Activated CD8-positive, alpha-beta memory T cell treated with anti-CD3 and anti-CD28 coated beads for 48 hours (primary cell): ENCODE results near the gene ZNF80.

Experiments used
- DNase-seq, 3 experiments: peaks; one replicate each; pipeline ENCODE4 v3.0.0-alpha.2; 2020; ENCODE audit warnings: low read depth in 2 of 3, low spot score in 2 of 3

The ZNF80 gene

DNA sequence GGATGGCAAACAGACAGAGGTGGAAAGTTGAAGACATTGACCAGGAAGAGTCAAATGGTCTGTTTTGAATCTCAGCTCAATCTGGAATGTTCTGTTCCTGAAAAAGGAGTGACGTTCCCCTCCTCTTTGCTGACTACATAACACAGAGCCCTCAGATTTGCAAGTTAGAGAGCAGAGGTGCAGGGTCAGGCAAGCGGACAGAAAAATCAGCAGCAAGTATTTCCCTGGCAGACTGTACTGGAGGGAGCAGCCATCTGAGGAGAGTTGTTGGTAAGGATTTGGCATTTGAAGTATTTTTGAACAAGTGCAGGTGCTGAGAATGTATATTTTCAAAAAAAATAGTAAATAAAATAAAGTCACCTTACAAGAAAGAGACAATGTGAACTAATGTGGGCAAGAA is 17.6 kb downstream of the ZNF80 start:
- no peak for DNase-seq

DNA sequence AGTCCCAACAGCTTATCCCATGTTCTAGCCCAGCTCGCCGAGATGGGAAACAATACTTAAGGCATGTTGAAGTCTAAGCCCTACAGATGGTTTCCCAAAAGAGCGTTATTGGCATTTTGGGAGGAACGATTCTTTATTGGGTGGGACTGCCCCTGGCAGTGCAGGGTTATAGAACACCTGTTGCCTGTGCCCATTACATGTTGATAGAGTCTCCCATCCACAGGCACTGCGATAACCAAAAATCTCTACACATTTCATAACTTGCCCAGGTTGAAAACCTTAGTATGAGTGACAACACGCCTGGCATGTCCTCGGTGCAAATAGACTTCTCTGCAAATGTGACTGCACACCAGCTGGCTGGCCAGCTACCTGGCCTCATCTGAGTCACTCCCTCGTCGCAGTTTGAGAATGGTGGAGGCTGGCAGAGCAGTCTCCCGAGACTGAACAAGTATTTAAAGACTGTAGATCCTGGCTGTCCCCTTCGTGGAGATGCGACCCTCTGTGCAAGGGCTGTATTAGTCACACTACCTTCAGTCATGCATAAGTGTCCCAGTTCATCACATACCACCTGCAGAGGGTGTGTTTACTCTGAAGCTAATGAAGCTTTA is 18.7 kb downstream of the ZNF80 start:
- no peak for DNase-seq

DNA sequence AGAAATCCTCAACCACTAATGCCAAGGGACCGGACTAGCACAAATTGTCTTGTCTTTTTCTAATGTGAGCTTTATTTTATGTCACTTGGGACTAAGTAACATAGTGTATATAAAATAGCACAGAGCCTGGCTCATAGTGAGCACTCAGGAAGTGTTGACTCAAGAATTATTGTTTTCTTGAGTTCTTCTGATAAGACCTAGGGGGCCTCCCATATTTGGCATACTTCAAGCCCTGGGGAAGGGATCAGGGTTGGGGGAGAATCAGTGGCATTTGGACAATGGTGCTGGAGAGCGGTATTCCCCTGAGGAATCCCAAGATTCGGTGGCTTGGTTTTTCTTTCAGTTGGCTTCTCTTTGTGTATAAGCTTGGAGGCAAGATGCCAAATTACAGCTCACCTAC is 19.4 kb downstream of the ZNF80 start:
- no peak for DNase-seq

DNA sequence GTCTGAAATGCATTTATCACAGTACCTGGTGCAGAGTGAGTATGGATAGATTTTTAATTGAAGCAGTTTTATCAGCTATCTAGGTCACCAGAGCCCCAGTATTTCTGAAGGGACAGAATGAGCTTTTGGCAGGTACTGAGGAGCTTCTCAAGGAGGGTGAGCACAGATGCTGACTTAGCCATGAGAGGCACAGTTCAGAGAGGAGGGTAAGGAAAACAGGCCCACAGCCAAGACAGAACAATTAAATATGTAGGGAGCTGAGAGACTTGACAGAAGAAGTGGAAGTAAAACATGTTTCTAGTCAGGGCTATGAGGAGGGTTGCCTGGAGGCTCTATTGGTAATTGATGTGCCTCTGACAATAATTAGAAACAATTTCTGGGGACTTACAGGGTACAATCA is 20.1 kb downstream of the ZNF80 start:
- no peak for DNase-seq

DNA sequence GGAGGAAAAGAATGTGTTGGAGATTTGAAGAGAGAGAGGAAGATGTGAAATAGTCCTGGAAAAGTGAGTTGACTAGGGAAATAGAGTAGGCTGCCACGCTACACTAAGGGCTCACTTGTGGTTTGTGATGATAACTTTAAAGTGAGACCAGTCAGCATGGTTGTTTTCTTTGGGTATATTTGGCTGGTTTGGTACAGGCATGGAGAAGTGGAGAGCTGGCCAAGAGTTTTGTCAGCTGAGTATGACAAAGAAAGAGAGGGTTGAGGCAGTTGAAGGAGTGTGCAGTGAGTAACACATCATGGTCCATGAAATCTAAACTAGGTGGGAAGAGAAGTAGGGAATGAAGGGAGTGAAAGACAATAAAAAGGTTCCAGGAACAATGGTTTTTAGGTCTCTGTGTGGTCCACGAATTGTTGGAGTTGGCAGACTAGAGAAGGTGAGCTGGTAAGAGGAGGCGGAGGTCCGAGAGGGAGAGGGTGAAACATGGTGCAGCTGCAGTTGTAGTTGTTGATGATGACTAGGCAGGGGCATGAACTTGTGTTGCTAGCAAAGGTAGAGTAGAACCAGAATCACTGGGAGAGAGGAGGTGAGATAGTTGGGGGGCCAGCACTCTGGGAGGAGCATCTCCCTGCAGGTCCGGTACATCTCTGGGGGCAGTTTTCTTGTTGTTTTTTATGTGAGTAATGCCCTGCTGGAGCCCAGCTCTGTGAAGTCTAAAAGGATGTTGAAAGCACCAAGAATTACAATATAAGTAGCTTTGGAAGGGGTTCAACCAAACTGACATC is 21.0 kb downstream of the ZNF80 start:
- no peak for DNase-seq

DNA sequence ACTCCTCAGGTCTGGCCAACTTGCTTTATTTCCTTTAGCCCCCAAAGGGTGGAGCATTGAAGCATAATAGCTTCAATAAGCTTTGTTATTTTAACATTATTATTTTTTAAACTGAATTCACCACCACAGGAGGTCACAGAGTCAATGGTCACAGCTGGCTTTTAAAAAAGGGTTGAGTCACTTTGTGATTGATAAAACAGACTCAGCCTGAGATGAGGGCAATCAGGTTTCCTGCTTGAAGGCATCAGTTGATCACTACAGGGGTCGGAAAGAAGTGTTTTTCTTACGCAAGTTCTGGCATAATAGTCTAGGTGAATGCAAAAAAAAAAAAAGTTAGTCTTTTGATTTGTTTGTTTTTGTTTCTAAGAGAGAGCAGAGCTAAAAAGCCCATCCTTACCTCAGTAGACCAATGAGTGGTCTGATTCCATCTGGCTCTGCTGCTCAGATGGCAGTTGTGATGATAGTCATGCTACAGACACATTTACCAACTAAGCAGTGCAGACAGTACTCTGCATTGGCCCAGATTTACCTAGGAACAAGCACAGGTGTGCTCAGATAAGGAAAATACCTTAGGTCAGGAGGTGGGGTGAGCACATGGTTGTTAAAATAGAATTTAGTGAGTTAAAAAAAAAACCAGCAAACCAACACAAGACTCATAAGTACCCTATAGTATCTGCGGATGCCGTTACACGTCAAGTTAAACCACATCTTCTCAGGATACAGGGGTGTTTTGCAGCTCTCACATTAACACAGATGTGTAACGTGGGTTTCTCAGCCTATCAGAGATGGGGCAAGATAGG is 22.6 kb downstream of the ZNF80 start:
- no peak for DNase-seq

DNA sequence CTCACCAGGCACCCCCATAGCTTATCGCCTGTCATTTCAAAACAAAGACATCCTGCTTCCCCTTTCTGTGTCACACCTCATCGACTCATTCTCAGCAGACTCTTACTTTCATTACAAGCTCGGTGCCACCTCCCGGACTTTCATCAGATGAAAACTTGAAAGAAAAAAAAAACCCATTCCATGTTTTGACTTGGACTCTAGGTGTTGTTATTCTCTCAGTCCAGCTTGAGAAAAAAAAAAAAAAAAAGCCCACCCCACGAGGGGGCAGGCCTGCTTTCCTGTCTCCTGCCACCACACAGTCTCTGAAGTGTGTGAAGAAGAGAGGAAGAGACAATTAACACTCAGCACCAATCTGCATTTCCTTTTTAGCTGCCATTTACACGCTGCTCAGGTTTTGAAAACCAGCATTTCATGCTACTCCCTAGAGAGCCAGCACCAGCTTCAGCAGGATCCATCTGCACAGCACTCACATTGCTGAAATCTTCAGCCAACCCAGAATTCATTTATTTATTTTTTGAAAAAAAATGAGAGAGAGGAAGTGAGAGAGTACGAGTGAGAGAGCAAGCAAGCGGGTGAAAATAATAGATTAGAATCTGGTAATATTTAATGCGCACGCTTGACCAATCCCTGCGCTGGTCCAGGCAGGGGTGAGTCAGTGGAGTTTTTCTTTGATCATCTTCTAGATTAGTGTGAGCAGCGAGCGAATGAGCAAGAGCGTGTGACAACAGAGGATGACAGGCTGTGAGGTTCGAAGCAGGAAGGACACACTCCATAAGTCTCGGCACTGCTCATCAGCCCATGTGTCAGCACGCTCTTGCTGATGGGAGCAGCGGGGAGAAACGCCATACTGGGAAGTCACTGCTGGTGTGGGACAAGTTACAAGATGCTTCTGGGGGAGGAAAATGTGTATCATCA is 23.5 kb downstream of the ZNF80 start:
- DNase-seq, result peak in 2 of 3 experiments; percentile 50 to 51

DNA sequence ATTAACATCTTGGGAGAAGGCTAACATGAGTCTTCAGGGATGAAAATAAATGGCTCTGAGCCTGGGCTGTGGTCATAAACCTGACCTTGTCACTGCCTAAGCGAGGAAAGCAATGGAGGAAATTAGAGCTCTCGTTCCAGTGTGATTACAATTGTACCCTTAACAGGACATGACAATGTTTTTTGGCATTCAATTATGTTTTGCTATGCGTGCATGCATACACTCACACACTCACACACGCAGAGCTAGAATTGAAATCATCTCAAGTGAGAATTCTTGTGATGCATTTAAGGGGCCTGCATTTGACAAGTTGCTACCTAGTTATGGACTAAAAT is 24.1 kb downstream of the ZNF80 start:
- no peak for DNase-seq

DNA sequence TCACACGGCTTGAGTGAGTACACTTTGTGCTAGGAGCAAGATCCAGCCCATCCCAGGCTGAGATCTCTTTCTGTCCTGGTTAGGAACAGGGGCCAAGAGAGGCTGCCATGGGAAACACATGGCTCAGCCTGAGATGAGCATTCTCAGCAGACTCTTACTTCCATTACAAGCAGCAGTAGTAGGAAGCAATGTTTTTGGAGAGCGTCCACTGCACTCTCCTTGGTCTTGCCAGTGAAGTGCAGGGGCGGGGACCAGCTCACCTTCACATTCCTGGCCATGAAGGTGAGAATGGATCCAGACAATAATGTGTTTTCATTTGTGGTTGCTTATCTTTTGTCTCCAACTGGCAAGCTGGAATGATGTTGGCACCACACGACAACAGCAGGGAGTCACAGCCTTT is 24.7 kb downstream of the ZNF80 start:
- DNase-seq, result no peak

DNA sequence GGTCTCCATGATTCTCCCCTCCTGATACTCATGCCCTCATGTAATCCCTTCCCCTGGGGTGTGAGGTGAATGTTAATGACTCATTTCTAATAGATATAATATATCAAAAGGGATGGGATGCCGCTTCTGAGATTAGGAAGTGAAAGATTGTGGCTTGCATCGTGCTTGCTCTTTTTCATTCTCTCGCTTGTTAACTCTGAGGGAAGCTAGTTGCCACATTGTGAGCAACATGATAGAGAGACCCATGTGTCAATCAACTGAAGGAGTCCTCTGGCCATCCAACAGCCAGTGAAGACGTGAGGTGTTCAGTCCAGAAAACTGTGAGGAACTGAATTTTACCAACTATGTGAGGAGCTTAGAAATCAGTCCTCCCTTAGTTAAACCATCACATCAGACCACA is 29.6 kb downstream of the ZNF80 start:
- no peak for DNase-seq

DNA sequence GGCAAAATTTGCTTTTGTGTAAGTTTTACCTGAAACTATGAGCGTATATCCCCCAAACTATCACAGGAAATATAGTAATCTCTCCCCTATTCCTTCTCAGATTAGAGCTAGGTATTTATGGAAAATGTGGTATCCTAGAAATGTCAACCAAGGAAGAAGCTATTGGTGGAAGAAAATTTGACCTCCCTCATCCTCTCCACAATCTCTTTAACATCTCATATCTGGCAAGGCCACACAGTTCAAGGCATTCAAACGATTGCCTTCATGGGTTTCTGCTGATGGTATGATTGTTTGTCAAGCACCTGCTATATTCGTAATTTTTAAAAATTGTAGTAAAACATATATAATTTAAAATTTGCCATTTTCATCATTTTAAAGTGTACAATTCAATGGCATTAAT is 31.0 kb downstream of the ZNF80 start:
- DNase-seq, result no peak

DNA sequence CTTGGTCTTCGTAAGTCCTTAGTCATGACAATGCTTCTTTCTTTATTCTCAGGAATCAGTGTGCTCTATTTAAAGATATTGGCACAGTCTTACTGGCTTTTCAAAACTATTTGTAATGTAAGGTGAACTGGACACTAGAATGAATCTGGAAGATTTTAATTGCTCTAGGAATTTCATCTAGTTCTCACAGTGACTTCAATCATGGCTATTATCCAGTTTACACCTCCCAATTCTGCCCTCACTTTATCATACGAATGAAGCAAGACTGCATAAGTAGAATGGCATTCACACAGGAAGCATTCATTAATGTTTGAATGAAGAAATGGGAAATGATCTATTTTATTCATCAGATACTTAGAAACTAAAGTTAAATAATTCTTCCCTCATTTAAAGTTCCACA is 31.8 kb downstream of the ZNF80 start:
- no peak for DNase-seq

DNA sequence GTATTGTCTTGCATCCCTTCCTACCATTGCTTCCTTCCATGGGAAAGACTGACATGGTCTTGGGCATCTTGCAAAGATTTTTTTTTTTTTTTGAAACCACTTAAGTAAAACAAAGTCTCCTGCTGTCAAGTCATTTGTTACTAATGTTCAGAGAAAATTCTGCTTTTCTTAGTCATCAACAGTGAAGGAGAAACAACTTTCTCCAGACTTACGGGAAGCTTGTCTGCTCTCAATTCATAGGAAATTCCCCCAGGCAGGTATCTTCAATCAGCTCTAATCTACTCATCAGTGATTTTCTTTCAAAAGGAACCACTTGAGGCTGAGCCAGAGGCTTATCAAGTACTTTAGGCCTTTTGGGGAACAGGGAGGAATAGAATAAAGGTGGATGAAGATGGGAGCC is 42.6 kb downstream of the ZNF80 start:
- DNase-seq, result no peak

DNA sequence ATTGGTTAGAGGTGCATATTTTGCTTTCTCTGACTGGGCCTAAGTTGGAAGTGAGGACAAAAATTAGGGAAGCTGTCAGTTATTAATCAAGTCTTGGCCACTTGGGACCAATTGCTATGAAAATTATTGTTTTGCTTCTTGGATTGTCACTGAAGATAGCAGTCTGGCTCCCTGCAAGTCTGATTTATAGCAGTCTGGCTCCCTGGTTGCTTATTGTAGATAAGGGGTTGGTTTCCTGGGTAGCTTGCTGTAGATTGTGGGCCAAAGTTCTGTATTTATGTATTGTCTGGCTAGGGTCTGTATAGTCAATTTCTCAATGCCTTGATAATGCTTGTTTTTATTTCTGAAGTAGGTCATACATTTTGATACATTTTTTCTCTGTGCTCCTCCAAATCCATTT is 45.2 kb downstream of the ZNF80 start:
- DNase-seq, result no peak

DNA sequence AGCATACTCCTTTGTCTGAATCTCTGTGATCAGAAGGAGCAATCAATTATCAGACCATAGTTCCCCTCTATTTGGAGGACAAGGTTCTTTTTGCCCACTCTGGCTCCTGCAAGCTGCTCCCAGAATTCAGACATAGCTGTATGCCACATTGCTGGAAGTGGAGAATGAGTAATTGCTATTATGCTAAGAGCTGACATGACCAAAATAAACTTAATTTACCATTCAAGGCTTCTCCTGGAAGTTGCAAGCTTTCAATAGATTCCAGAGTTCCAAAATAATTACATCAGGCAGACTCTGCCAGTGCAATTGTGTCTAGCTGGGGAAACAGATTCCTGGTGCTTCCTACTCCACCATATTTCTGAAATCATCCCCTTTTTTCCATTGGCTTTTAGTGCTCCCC is 50.9 kb downstream of the ZNF80 start:
- DNase-seq, result no peak
